GM15510 (cell line): ENCODE measurements around the gene CAPN13.

Experiments
- POLR2A ChIP-seq: IDR thresholded peaks from 3 replicates; pipeline ENCODE4 v1.6.1; 2011; ENCODE audit warnings: borderline replicate concordance; ENCODE audit not compliant: insufficient read length; ENCODE audit errors: extremely low read depth

CAPN13 gene

DNA sequence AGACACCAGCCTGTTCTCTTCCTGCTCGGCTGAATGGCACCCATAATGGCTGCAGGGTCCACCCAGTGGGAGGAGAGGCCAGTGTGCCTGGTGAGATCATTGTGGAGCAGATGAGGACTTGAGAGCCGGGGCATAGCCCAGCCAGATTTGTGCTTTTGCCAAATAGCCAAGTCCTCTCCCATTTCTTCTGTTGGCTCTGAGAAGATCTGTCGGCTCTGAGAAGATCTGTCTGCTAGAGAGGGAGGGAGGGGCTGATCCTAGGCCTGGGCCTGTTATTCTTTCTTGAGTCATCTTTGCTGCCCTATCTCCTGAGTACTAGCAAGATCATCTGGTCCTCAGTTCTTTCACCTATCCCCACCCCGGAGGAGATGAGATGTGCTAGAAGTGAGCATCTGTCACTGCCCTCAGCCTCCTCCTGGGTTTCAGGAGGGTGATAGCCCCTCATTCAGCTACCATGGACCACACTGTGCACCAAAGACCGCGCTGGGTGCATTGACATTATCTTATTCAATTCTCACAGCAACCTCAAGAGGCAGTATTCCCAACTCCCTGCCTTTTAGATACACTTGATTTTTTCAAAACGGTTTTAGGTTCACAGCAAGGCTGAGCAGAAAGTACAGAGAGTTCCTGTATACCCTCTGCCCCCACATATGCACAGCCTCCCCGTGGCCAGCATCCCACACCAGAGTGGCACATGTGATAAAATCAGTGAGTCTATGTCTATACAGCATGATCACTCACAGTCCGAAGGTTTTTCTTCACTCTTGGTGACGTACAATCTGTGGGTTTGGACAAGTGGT, 98.6 kb downstream of the CAPN13 start:
- TF ChIP-seq POLR2A, result no peak

DNA sequence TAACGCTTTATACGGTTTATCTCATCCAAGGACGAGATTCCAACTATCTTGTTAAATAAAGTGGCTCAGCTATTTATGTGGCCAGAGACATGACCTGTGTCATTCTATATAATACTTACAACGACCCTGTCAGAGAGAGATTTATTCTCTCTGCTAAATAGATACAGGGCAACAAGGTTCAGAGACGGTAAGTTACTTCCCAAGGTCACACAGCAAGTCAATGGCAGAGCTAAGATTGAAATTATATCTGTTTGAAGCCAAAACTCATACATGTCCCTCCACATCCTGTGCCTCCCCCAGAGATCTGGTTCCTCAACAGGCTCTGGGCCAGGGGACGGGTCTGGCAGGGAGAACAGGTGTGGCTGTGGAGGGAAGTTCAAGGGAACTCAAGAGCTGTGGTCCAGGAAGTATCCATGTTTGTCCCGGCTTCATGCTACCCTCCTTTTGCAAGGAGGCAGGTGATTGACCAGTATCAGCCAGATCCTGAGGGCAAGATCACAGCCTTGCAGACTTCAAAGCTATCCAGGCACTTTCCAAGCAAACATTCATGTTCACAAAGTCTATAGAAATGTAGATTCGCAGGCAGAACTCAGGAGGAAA, 99.8 kb downstream of the CAPN13 start:
- no peak for TF ChIP-seq POLR2A

DNA sequence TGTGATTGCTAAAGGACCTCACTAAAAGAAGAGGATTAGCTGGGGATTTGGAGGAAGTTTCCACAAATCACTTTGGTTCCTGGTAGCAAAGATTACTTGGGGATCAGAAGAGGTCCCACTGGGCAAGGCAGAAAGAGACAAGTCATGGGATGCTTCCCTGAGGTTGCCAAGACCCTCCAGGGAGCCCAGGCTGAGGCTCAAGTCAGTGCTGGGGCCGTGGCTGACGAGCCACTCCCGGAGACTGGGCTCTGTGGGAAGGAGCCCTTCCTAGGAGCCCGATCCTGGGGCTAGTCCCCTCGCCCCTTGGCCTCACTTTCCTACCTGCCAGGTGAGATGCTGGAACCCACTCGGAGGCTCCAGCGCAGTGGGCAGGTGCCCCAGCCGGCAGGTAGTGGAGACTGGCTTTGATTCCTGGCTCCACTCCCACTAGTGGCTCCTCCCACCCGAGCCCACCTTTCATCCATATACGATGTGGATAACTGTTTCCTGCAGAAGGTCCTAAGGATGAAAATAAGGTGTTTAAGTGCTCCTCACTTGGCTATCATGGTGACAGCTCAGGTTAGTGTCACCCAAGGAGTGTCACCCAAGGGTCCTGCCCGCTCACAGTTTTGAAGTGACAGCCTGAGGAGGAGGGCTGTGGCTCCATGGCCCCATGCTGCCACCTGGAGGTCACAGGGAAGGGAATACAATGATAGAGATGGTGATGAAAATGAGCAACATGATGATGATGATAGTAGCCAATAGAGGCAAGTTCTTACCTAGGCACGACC, 100.5 kb downstream of the CAPN13 start:
- no peak for TF ChIP-seq POLR2A

DNA sequence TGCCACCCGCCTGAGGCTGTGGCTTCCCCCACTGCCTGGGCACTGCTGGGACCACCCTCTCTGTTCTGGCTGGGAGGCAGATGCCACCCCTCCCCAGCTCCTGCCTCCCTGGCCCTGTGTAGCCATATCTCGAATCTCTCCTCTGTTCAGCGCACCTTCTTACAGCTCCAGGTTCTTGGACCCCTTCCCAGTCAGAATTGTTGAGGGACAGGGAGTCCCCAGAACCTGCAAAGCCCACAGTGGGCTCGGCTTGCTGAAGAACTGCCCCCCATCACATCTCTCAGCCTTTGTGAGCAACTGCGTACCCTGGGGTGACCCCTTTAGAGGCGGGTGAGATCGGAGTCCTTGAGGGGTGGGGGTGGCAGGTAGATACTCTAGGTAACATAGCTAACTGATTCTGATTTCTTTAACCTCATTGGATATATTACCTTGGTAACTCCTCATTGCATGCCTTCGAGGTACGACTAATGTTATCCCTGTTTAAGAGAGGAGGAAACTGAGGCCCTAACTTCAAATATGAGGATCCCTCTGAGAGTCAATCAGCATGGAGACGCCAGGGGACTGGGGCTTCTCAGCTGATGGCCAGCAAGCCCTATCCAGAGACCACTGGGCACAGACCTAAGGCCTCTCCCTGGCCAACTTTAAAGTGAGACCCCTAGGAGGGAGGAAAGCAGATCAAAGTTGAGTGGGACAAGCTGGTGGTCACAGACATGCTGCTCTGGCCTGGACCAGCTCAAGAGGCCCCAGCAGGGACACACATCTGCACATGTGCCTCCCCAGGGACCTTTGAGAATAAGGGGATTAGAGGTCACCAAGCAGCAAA, 101.3 kb downstream of the CAPN13 start:
- TF ChIP-seq POLR2A, result no peak

DNA sequence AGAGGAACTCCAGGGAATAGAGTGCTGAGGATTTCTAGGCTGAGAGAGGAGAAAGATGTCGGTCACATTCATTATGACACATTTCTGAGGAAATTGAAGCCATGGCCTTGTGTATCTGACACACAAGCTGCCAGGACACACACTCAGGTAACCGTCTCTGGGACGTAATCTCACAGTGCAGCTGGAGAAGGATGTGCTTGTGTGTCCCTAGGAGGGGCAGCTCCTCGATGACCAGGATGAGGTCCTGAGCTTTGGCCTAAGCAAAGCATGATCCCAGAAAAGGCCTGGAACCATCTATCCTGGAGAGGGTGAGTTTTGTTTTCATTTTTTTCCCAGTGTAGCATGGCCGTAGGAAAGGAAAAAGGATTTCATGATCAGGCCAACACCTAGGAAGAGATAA, 102.2 kb downstream of the CAPN13 start:
- TF ChIP-seq POLR2A, result no peak

DNA sequence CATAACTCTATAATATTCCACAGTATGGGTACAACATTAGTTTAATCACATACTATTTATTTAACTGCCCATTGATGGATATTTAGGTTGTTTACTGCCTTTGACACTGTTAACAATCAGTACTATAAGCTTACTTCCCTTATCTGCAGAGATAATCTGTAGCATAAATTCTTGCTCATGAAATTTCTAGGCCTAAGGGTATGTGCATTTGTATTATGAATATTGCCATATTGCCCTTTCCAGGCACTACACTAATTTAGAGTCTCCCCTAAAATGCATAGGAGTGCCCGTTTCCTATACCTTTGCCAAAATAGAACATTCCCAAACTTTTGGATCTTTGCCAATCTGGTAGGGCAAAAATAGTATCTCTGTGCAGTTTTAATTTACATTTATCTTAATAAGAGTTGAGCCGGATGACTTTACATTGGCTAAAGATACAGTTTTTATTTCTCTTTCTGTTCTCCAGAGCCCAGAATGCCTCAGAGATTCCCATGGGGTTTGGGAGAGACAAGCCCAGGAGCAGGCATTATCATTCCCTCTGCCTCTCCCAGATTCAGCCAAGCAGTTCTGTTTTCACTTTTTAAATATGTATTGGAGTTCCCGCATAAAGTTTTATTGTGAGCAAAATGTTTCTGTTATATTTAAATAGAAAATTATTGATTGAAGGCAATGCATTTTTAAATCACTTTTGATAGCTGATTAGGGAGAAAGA, 102.8 kb downstream of the CAPN13 start:
- no peak for TF ChIP-seq POLR2A

DNA sequence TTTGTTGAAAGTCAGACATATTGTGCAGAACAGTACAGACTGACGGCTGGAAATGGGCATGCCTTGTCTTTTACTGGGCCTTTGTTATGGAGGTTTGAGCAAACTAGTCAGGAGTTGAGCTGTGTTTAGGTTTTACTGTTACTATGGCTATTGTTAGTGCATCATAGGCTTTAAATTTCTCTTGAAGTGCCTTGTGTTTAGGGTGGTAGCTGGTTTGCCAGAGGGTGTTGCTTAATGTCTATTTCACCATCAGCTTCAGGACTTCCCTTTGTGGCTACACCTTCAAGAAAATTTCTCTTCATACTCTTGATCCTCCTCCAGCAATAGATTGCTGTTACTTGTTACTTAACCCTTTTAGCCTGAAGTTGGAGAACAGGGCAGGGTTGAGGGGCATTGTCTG, 104.6 kb downstream of the CAPN13 start:
- TF ChIP-seq POLR2A, result no peak

DNA sequence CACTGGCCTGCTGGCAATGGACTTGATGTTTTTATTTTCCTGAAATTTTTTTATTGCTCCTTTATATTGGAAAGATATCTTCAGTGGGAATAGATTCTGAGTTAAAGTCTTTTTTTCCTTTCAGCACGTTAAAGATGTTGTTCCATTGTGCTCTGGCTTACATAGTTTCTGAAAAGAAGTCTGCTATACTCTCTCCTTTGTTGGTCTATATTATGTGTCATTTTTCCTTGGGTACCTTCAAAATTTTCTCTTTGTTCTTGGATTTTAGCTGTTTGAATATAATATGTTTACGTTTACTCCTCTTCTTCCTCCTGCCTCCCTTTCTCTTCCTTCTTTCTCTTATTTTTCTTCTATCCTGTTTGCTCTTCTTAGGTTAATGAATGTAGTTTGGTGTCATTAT, 105.5 kb downstream of the CAPN13 start:
- TF ChIP-seq POLR2A, result no peak

DNA sequence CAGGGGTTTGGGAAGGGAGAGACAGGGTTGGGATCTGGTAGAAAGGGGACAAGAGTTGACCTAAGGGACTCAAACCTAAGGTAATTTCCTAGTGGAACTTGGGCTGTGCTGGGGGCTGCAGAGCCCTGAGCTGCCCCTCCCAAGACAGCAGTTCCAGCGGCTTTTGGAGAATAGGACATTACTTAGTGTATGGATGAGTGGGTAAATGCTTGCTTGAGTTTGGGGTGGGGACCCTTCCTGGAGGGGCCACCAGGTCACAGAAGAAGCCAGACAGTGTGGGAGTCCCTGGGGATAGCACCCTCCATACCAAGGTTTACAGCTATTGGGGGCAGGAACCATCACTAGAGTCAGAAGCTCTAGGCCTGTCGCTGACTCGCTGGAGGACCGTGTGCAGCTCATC, 111.5 kb downstream of the CAPN13 start:
- no peak for TF ChIP-seq POLR2A

DNA sequence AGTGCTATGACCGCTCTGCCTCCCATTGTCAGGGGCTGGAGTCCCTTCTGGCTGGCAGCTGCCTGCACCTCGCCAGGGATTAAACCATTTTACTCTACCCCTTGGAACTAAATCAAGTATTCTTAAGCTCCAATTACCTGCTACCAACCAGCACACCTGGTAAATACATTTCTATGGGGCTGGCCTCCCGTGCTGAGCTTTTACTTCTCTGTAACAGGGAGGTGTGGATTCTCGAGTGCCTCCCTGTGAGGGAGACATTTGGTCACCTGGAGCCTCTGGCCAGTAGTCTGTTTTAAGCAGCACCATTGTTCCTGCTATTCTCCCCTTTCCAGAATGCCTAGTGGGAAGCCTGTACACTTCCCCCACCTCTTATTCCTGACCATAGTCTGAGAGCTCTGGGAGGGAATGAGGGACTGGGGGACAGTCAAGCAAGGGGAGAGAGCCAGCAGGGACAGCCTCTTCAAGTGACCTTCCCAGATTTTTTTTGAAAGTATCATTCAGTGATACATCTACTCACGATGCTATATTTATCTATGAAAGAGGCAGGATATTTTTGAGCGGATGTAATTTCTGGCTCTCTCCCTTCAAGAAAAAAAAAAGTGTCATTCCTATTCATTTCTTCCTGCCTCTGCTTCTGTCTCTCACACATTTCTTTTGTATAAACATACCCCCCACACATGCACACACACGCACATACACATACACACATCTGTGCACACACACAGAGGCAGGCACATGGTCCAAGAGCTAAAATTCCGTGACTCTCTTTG, 112.8 kb downstream of the CAPN13 start:
- TF ChIP-seq POLR2A, result no peak

DNA sequence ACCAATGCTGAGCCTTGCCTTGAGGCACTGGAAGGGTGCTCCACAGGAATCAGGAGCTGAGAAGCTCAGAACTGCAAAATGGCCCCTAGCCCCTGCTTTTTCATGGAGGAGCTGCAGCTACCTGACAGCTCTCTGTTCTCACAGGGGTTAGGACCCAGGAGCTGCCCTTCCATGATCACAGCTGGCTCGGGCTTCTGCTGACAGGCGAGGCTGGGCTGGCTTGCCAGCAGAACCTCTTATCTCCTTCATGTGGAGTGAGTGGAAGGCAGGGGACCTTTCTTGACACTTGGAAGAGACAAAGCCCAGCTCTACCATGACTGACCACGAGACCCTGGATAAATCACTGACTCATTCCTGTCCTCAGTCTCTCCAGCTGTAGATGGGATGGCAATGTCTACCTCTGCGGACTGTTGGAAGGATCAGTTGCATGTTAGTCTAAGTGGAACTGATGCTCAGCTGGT, 113.4 kb downstream of the CAPN13 start:
- no peak for TF ChIP-seq POLR2A

DNA sequence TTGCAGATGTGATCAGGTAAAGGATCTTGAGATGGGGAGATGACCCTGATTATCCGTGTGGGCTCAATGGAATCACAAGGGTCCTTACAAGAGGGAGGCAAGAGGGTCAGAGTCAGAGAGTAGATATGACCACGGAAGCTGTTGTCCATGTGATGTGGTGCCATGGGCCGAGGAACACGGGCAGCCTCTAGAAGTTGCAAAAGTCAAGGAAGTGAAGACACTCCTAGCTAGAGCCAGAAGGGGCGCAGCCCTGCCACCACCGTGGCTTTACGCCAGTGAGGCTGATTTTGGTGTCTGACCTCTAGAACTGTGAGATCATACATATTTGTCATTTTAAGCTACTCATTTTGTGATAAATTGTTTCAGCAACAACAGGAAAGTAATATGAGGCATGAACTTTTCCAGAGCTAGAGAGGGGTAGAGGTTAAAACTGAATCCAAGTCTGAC, 114.4 kb downstream of the CAPN13 start:
- TF ChIP-seq POLR2A, result no peak
